HepG2 (cell line): ENCODE measurements around the gene TM4SF4. TPM values are rescaled to one million over a fixed set of nuclear protein-coding genes. Genes with fewer than 3 reads are reported as not detected.

ENCODE experiments used
- DNMT3B ChIP-seq: conservative IDR thresholded peaks from 2 replicates; pipeline ENCODE4 v1.6.1; 2016; ENCODE audit warnings: missing biosample characterization, control low read depth
- HDAC2 ChIP-seq: sonication (generic); formaldehyde crosslinking; IDR thresholded peaks from 2 replicates; pipeline ENCODE4 v1.4.0; 2020; ENCODE audit warnings: missing genetic modification reagents
- HMG20B ChIP-seq: conservative IDR thresholded peaks from 2 replicates; pipeline ENCODE4 v1.6.1; 2016; ENCODE audit warnings: missing genetic modification reagents, missing compliant biosample characterization
- IRF2 ChIP-seq: IDR thresholded peaks from 2 replicates; pipeline ENCODE4 v1.6.1; 2018; ENCODE audit warnings: missing genetic modification reagents, missing compliant biosample characterization
- MXI1 ChIP-seq: IDR thresholded peaks from 3 replicates; pipeline ENCODE4 v1.6.1; 2012; ENCODE audit warnings: low read depth, low read length, inconsistent platforms, borderline replicate concordance
- NAIF1 ChIP-seq: sonication (generic); formaldehyde crosslinking; IDR thresholded peaks from 2 replicates; pipeline ENCODE4 v1.5.0; 2020; ENCODE audit warnings: mild to moderate bottlenecking, missing genetic modification reagents, borderline replicate concordance
- NFKBIZ ChIP-seq: IDR thresholded peaks from 2 replicates; pipeline ENCODE4 v1.6.1; 2018; ENCODE audit warnings: missing genetic modification reagents, missing compliant biosample characterization
- SSRP1 ChIP-seq: IDR thresholded peaks from 2 replicates; pipeline ENCODE4 v1.6.1; 2016; ENCODE audit warnings: control low read depth
- ZBTB20 ChIP-seq: sonication (generic); formaldehyde crosslinking; IDR thresholded peaks from 2 replicates; pipeline ENCODE4 v1.8.1; 2023; ENCODE audit warnings: missing genetic modification reagents, low read depth, mild to moderate bottlenecking, borderline replicate concordance
- polyA plus RNA-seq, 8 experiments: library from polyadenylated mRNA; depleted of rRNA in 3 of 8; stranded (reverse) in 7 of 8; unstranded in 1 of 8; fragments of >200 nt; fragmentation: Illumina TruSeq in 4 of 8; extraction: Trizol in 4 of 8; gene quantifications; 2 replicates each; pipeline versions ENCODE4 v1.2.1 to v1.2.3, GENCODE V29; 2011 to 2016; ENCODE audit warnings: low read depth in 4 of 8, missing spikeins in 1 of 8, mixed read lengths in 1 of 8; ENCODE audit not compliant: insufficient read depth in 1 of 8
- total RNA-seq, 5 experiments: library from RNA; depleted of rRNA; stranded (reverse); fragments of >200 nt; fragmentation: Illumina TruSeq; extraction: Trizol; gene quantifications; 2 replicates each; pipeline ENCODE4 v1.2.3, GENCODE V29; 2016; ENCODE audit warnings: low read depth in 1 of 5
- TF ChIP-seq, protein P1 (sequence below): sonication (generic); formaldehyde crosslinking; IDR thresholded peaks from 2 replicates; pipeline ENCODE4 v1.8.0; 2022; ENCODE audit warnings: low read depth, missing genetic modification reagents
- TF ChIP-seq, protein P2 (sequence below): sonication (generic); formaldehyde crosslinking; IDR thresholded peaks from 2 replicates; pipeline ENCODE4 v1.4.0; 2020; ENCODE audit warnings: missing genetic modification reagents
- TF ChIP-seq, protein P3 (sequence below): sonication (generic); formaldehyde crosslinking; IDR thresholded peaks from 2 replicates; pipeline ENCODE4 v1.8.0; 2022; ENCODE audit warnings: mild to moderate bottlenecking, missing genetic modification reagents
- TF ChIP-seq, protein P4 (sequence below): IDR thresholded peaks from 2 replicates; pipeline ENCODE4 v1.6.1; 2016; ENCODE audit warnings: missing biosample characterization, missing genetic modification reagents, low read depth
- TF ChIP-seq, protein P5 (sequence below), 2 experiments: sonication (generic) in 1 of 2; formaldehyde crosslinking in 1 of 2; IDR thresholded peaks; 2 replicates each; pipeline versions ENCODE4 v1.6.1 to v1.9.0; 2014 to 2022; ENCODE audit warnings: antibody characterized with exemption in 1 of 2, borderline replicate concordance in 1 of 2, inconsistent platforms in 1 of 2, low read depth in 1 of 2, missing genetic modification reagents in 1 of 2

The TM4SF4 gene
- total and polyA plus RNA-seq, 2 of the 13 experiments (the other 11 are each of a cell fraction or from before 2014, with no cell fraction given): 0.63 to 0.95 TPM

DNA sequence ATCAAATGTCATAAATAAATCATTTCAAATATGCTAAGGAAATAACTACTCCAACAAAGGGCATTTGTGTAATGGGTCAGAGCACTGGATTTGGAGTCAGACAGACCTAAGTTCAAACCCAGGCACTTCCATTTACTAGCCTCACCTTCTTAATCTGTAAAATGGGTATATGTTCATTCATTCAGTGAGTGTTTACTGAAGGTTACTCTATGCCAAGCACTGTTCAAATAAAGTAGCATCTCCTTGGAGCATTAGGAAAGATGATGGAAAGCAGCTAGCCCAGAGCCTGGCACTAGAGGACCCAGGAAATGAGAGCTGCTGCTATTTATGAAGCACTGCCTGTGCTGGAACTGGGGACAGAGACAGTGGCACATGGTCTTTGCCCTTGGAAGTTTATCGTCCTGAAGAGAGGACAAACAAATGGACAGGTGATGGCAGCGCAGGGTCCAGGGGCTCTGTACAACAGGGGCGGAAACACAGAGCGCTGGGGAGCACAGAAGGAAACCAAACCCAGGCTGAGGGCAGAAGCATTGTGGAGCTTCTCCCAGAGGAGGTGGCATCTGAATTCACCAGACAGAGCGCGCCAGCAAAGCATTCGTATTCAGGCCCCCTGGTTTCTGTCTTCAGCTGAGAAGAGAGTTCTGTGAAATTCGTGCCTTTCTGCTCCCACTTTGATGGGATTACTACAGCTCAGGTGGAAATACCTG lies 19.0 kb downstream of the TM4SF4 start (continued):
- TF ChIP-seq DNMT3B (no peak), HDAC2 (CRISPR knock-in tag) (peak; percentile 95), MXI1 (peak; percentile 67; the same call in 1 of the 3 replicates), SSRP1 (CRISPR knock-in tag) (no peak), HMG20B (CRISPR knock-in tag) (no peak), NFKBIZ (peak; percentile 64), NAIF1 (no peak), ZBTB20 (CRISPR knock-in tag) (peak; percentile 75; the same call in 1 of the 2 replicates), IRF2 (CRISPR knock-in tag) (peak; percentile 76; the same call in 1 of the 2 replicates)
- TF ChIP-seq, protein P1, sequence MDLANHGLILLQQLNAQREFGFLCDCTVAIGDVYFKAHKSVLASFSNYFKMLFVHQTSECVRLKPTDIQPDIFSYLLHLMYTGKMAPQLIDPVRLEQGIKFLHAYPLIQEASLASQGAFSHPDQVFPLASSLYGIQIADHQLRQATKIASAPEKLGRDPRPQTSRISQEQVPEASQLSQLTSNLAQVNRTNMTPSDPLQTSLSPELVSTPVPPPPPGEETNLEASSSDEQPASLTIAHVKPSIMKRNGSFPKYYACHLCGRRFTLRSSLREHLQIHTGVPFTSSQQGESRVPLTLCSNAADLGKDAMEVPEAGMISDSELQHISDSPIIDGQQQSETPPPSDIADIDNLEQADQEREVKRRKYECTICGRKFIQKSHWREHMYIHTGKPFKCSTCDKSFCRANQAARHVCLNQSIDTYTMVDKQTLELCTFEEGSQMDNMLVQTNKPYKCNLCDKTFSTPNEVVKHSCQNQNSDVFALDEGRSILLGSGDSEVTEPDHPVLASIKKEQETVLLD (CRISPR knock-in tag): no peak
- TF ChIP-seq, protein P2, sequence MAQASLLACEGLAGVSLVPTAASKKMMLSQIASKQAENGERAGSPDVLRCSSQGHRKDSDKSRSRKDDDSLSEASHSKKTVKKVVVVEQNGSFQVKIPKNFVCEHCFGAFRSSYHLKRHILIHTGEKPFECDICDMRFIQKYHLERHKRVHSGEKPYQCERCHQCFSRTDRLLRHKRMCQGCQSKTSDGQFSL (CRISPR knock-in tag): no peak
- TF ChIP-seq, protein P3, sequence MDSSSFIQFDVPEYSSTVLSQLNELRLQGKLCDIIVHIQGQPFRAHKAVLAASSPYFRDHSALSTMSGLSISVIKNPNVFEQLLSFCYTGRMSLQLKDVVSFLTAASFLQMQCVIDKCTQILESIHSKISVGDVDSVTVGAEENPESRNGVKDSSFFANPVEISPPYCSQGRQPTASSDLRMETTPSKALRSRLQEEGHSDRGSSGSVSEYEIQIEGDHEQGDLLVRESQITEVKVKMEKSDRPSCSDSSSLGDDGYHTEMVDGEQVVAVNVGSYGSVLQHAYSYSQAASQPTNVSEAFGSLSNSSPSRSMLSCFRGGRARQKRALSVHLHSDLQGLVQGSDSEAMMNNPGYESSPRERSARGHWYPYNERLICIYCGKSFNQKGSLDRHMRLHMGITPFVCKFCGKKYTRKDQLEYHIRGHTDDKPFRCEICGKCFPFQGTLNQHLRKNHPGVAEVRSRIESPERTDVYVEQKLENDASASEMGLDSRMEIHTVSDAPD (CRISPR knock-in tag): no peak
- TF ChIP-seq, protein P4, sequence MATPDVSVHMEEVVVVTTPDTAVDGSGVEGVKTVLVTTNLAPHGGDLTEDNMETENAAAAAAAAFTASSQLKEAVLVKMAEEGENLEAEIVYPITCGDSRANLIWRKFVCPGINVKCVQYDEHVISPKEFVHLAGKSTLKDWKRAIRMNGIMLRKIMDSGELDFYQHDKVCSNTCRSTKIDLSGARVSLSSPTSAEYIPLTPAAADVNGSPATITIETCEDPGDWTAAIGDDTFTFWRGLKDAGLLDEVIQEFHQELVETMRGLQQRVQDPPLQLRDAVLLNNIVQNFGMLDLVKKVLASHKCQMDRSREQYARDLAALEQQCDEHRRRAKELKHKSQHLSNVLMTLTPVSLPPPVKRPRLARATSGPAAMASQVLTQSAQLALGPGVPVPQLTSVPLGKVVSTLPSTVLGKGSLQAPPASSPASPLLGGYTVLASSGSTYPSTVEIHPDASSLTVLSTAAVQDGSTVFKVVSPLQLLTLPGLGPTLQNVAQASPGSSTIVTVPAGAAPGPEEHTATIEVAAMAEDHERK: no peak
- TF ChIP-seq, protein P5, sequence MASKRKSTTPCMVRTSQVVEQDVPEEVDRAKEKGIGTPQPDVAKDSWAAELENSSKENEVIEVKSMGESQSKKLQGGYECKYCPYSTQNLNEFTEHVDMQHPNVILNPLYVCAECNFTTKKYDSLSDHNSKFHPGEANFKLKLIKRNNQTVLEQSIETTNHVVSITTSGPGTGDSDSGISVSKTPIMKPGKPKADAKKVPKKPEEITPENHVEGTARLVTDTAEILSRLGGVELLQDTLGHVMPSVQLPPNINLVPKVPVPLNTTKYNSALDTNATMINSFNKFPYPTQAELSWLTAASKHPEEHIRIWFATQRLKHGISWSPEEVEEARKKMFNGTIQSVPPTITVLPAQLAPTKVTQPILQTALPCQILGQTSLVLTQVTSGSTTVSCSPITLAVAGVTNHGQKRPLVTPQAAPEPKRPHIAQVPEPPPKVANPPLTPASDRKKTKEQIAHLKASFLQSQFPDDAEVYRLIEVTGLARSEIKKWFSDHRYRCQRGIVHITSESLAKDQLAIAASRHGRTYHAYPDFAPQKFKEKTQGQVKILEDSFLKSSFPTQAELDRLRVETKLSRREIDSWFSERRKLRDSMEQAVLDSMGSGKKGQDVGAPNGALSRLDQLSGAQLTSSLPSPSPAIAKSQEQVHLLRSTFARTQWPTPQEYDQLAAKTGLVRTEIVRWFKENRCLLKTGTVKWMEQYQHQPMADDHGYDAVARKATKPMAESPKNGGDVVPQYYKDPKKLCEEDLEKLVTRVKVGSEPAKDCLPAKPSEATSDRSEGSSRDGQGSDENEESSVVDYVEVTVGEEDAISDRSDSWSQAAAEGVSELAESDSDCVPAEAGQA (IDR thresholded peaks at IDR 0.05; ENCODE audit: low read depth): no peak
- TF ChIP-seq, protein P5 (CRISPR knock-in tag; IDR thresholded peaks at IDR 0.05; ENCODE audit: borderline replicate concordance): no peak
